ENCODE measurements around the gene NCAPG2. TPM values are rescaled to one million over a fixed set of nuclear protein-coding genes. Genes with fewer than 3 reads are reported as not detected.

The NCAPG2 gene
- total and polyA plus RNA-seq, 10 of the 15 experiments (the other 5 are each of a cell fraction or from before 2014, with no cell fraction given): 11.2 to 78.2 (median 49.2) TPM

GRCh38 chr7:158728911-158729645 is 24.5 kb upstream of the NCAPG2 start:
- FAIRE-seq: no peak
- POLR2A ChIA-PET: interaction anchor here (0.6 kb wide), 1 partner anchor 88 kb away, joined by 5 read pairs; no protein-coding TSS in a partner anchor

GRCh38 chr7:158727690-158728089 is 23.1 kb upstream of the NCAPG2 start:
- H3K36me3 ChIP-seq (ENCODE audit: control insufficient read depth in 2 of 2, insufficient read depth in 2 of 2, low read length in 1 of 2): no peaks in the 10 kb centered on the region; a peak in 1 of 4 replicates
- intact Hi-C loops (cut with micrococcal nuclease; ENCODE audit: unreplicated experiment) (no loop called here), in situ Hi-C loops (cut with MboI) (no loop called here)
- ChIA-PET RAD21 (ENCODE audit: unreplicated experiment) (no interaction called here), POLR2A (no interaction called here), CTCF (interaction anchor here (1.0 kb wide), 1 partner anchor 56 kb away, joined by 3 read pairs; no protein-coding TSS in a partner anchor), SMC1A (ENCODE audit: uncharacterized antibody, unreplicated experiment) (no interaction called here)
- no peak overlapping the region for H2AFZ ChIP-seq (ENCODE audit: control insufficient read depth, low read depth, low read length)
- no peaks in the 10 kb centered on the region for H4K20me1 ChIP-seq (ENCODE audit: control insufficient read depth, insufficient read depth)
- no peaks in the 10 kb centered on the region for H3K27me3 ChIP-seq (replicated peaks in 1 of 2; ENCODE audit: control insufficient read depth in 2 of 2, insufficient read depth in 2 of 2, low read length in 1 of 2)
- ATAC-seq (no peak), FAIRE-seq (no peak), DNase-seq (ENCODE audit: low read depth, low spot score) (no peak)
- no peak overlapping the region for H3K4me3 ChIP-seq
- H3K4me2 ChIP-seq (ENCODE audit: control insufficient read depth, insufficient read depth): no peak overlapping the region
- no peak overlapping the region for H3K9ac ChIP-seq (ENCODE audit: control insufficient read depth, insufficient read depth, low read length)
- 98% methylated on average over 5 of the region's 5 CpGs for WGBS (ENCODE audit: insufficient coverage, insufficient replicate concordance, low lambda C conversion rate, missing lambda C conversion rate)
- no peaks in the 10 kb centered on the region for H3K9me3 ChIP-seq (replicated peaks; ENCODE audit: control insufficient read depth, insufficient read depth, low read length)
- H3K27ac ChIP-seq (ENCODE audit: control insufficient read depth, insufficient read depth): no peak overlapping the region
- no peaks in the 10 kb centered on the region for H3K4me1 ChIP-seq (ENCODE audit: control insufficient read depth, insufficient read depth, low read length)
- H3K79me2 ChIP-seq (ENCODE audit: control insufficient read depth, insufficient read depth, low read length): no peaks in the 10 kb centered on the region
- BruUV-seq (replicated peaks): no TSS peak
- TF ChIP-seq ETV6 (conservative IDR thresholded peaks at IDR 0.05 in 1 of 2, IDR thresholded peaks at IDR 0.05 in 1 of 2; ENCODE audit: borderline replicate concordance in 1 of 2, low read depth in 1 of 2) (no peak), SUZ12 (IDR thresholded peaks at IDR 0.05; ENCODE audit: unreplicated experiment) (no peak), ZBED1 (IDR thresholded peaks at IDR 0.05; ENCODE audit: borderline replicate concordance) (no peak), STAT3 (IDR thresholded peaks at IDR 0.05; ENCODE audit: low read depth, low read length) (no peak), EP300 (IDR thresholded peaks at IDR 0.05; ENCODE audit: borderline replicate concordance in 1 of 2, control insufficient read depth in 1 of 2, low read depth in 2 of 2, low read length in 2 of 2) (no peak), TAF1 (IDR thresholded peaks at IDR 0.05; ENCODE audit: borderline replicate concordance, low read depth, low read length) (no peak)
- TF ChIP-seq, protein P1, sequence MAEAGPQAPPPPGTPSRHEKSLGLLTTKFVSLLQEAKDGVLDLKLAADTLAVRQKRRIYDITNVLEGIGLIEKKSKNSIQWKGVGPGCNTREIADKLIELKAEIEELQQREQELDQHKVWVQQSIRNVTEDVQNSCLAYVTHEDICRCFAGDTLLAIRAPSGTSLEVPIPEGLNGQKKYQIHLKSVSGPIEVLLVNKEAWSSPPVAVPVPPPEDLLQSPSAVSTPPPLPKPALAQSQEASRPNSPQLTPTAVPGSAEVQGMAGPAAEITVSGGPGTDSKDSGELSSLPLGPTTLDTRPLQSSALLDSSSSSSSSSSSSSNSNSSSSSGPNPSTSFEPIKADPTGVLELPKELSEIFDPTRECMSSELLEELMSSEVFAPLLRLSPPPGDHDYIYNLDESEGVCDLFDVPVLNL (IDR thresholded peaks at IDR 0.05; ENCODE audit: low read depth, low read length): no peak
- TF ChIP-seq, protein P2, sequence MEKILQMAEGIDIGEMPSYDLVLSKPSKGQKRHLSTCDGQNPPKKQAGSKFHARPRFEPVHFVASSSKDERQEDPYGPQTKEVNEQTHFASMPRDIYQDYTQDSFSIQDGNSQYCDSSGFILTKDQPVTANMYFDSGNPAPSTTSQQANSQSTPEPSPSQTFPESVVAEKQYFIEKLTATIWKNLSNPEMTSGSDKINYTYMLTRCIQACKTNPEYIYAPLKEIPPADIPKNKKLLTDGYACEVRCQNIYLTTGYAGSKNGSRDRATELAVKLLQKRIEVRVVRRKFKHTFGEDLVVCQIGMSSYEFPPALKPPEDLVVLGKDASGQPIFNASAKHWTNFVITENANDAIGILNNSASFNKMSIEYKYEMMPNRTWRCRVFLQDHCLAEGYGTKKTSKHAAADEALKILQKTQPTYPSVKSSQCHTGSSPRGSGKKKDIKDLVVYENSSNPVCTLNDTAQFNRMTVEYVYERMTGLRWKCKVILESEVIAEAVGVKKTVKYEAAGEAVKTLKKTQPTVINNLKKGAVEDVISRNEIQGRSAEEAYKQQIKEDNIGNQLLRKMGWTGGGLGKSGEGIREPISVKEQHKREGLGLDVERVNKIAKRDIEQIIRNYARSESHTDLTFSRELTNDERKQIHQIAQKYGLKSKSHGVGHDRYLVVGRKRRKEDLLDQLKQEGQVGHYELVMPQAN (conservative IDR thresholded peaks at IDR 0.05): no peak

More at GRCh38 chr7:158728911-158729645, 24.5 kb upstream of the NCAPG2 start:
- in situ Hi-C loops (cut with MboI) (no loop called here), intact Hi-C loops (cut with micrococcal nuclease; ENCODE audit: unreplicated experiment) (no loop called here)
- Histone ChIP-seq H3K27ac (ENCODE audit: control insufficient read depth, insufficient read depth) (no peak overlapping the region), H3K4me2 (ENCODE audit: control insufficient read depth, insufficient read depth) (no peak overlapping the region), H3K4me1 (ENCODE audit: control insufficient read depth, insufficient read depth, low read length) (no peaks in the 10 kb centered on the region), H4K20me1 (ENCODE audit: control insufficient read depth, insufficient read depth) (no peaks in the 10 kb centered on the region), H3K9ac (ENCODE audit: control insufficient read depth, insufficient read depth, low read length) (no peak overlapping the region), H2AFZ (ENCODE audit: control insufficient read depth, low read depth, low read length) (no peak overlapping the region), H3K4me3 (no peak overlapping the region), H3K79me2 (ENCODE audit: control insufficient read depth, insufficient read depth, low read length) (no peaks in the 10 kb centered on the region), H3K9me3 (replicated peaks; ENCODE audit: control insufficient read depth, insufficient read depth, low read length) (no peaks in the 10 kb centered on the region), H3K36me3 (ENCODE audit: control insufficient read depth in 2 of 2, insufficient read depth in 2 of 2, low read length in 1 of 2) (peaks cover 0 to 4% of the 10 kb centered on the region in 2 experiments; a peak in 1 of 4 replicates), H3K27me3 (replicated peaks in 1 of 2; ENCODE audit: control insufficient read depth in 2 of 2, insufficient read depth in 2 of 2, low read length in 1 of 2) (no peaks in the 10 kb centered on the region)
- SMC1A ChIA-PET (ENCODE audit: uncharacterized antibody, unreplicated experiment): no interaction called here
- CTCF ChIA-PET: no interaction called here
- ATAC-seq (no peak), DNase-seq (ENCODE audit: low read depth, low spot score) (no peak)
- RAD21 ChIA-PET (ENCODE audit: unreplicated experiment): no interaction called here
- 91% methylated on average over 8 of the region's 16 CpGs for WGBS (ENCODE audit: insufficient coverage, insufficient replicate concordance, low lambda C conversion rate, missing lambda C conversion rate)
- TF ChIP-seq RUNX3 (IDR thresholded peaks at IDR 0.05; ENCODE audit: low read length) (no peak), POLR2AphosphoS2 (IDR thresholded peaks at IDR 0.05; ENCODE audit: low read depth, low read length) (0 out of 2 replicates have a peak, but pooled peaks have one; percentile 42)
- no TSS peak for BruUV-seq (replicated peaks)
